Naive thymus-derived CD4-positive, alpha-beta T cell (primary cell): Measurements from ENCODE around the gene ABCA1. TPM values are rescaled to one million over a fixed set of nuclear protein-coding genes. Genes with fewer than 3 reads are reported as not detected.
A peak's percentile ranks its signal among the peaks of the same experiment; 100 is the strongest.

Experiments
- ATAC-seq: fragments of 150-1000 bp; cut with Tn5 transposase; 2 replicates; pipeline ENCODE4 v1.10.0; 2021; ENCODE audit warnings: mild to moderate bottlenecking, moderate library complexity
- CTCF ChIA-PET: fragments of 350-600 bp; sonication (Branson Sonifier 250); formaldehyde crosslinking; loops from one replicate; lab custom pipeline; 2021; ENCODE audit warnings: antibody characterized with exemption; lab: Charles Lee
- POLR2A ChIA-PET: fragments of 350-600 bp; sonication (Branson Sonifier 250); formaldehyde crosslinking; loops from one replicate; lab custom pipeline; 2021; ENCODE audit warnings: antibody characterized with exemption, inconsistent platforms; lab: Charles Lee
- DNase-seq, 9 donors: peaks; one replicate each; pipeline versions ENCODE4 v3.0.0 to v3.0.0-alpha.2; 2020 to 2022; ENCODE audit warnings: mixed read lengths in 1 of 9
- H3K27ac ChIP-seq: one replicate; pipeline ENCODE4 v1.7.0; 2013; ENCODE audit warnings: mild to moderate bottlenecking, low read depth, low read length, moderate library complexity
- H3K27me3 ChIP-seq, 2 donors: one replicate each; pipeline ENCODE4 v1.7.0; 2013; ENCODE audit warnings: low read length in 2 of 2, mild to moderate bottlenecking in 2 of 2, moderate library complexity in 2 of 2; ENCODE audit not compliant: control insufficient read depth in 2 of 2, insufficient read depth in 2 of 2
- H3K36me3 ChIP-seq, 3 experiments: 1 replicate in 2 of 3; 2 replicates in 1 of 3; pipeline ENCODE4 v1.7.0; 2013; ENCODE audit warnings: low read length in 3 of 3, mild to moderate bottlenecking in 3 of 3, moderate library complexity in 1 of 3; ENCODE audit not compliant: insufficient read depth in 3 of 3, control insufficient read depth in 2 of 3
- H3K4me1 ChIP-seq, 2 donors: one replicate each; pipeline ENCODE4 v1.7.0; 2013; ENCODE audit warnings: low read length in 2 of 2, mild to moderate bottlenecking in 2 of 2, moderate library complexity in 1 of 2; ENCODE audit not compliant: control insufficient read depth in 2 of 2, insufficient read depth in 2 of 2
- H3K4me3 ChIP-seq: 2 replicates; pipeline ENCODE4 v1.7.0; 2013; ENCODE audit warnings: mild to moderate bottlenecking, low read length
- H3K9me3 ChIP-seq, 3 experiments: 1 replicate in 2 of 3; 2 replicates in 1 of 3; pipeline ENCODE4 v1.7.0; 2013; ENCODE audit warnings: low read length in 3 of 3; ENCODE audit not compliant: control insufficient read depth in 2 of 3
- H3K27ac Mint-ChIP-seq, 9 donors: one replicate each; pipeline ENCODE4 v1.8.0; 2020 to 2022; ENCODE audit warnings: mixed read lengths in 9 of 9, mild to moderate bottlenecking in 8 of 9, moderate library complexity in 5 of 9, inconsistent platforms in 2 of 9
- H3K27me3 Mint-ChIP-seq, 5 donors: one replicate each; pipeline ENCODE4 v1.8.0; 2021 to 2022; ENCODE audit warnings: mixed read lengths in 5 of 5, mild to moderate bottlenecking in 1 of 5
- H3K36me3 Mint-ChIP-seq, 5 donors: one replicate each; pipeline ENCODE4 v1.8.0; 2020 to 2022; ENCODE audit warnings: mixed read lengths in 5 of 5, mild to moderate bottlenecking in 3 of 5, inconsistent platforms in 1 of 5
- H3K4me1 Mint-ChIP-seq, 7 donors: one replicate each; pipeline ENCODE4 v1.8.0; 2020 to 2022; ENCODE audit warnings: mixed read lengths in 7 of 7, mild to moderate bottlenecking in 3 of 7, inconsistent platforms in 1 of 7
- H3K4me3 Mint-ChIP-seq, 10 donors: one replicate each; pipeline ENCODE4 v1.8.0; 2020 to 2022; ENCODE audit warnings: mild to moderate bottlenecking in 10 of 10, mixed read lengths in 10 of 10, moderate library complexity in 6 of 10, inconsistent platforms in 2 of 10
- H3K9me3 Mint-ChIP-seq, 11 donors: one replicate each; pipeline ENCODE4 v1.8.0; 2020 to 2022; ENCODE audit warnings: mixed read lengths in 11 of 11, mild to moderate bottlenecking in 4 of 11, inconsistent platforms in 1 of 11, moderate library complexity in 1 of 11
- intact Hi-C, 2 donors: fragments of 100-400 bp; cut with micrococcal nuclease; formaldehyde crosslinking; loops; one replicate each; pipeline ENCODE4 v1.15.1; 2023
- polyA plus RNA-seq, 2 donors: library from polyadenylated mRNA; unstranded; fragments of 300-500 nt; fragmentation: Illumina TruSeq; gene quantifications; one replicate each; pipeline ENCODE4 v1.2.3, GENCODE V29; 2021
- total RNA-seq, 6 experiments: library from RNA in 5 of 6; stranded (reverse) in 5 of 6; gene quantifications; 1 replicate in 5 of 6; 2 replicates in 1 of 6; pipeline ENCODE4 v1.2.3 and lab custom pipeline; 2021 to 2026

Gene ABCA1
- total and polyA plus RNA-seq, 7 experiments from 2014 or later = 0.25 to 19.4 (median 1.0) TPM

GRCh38 chr9:104972242-104972866 lies 44.4 kb upstream of the ABCA1 start:
- intact Hi-C loops = no loop called here
- peaks cover 0 to 5% of the 10 kb centered on the region in 2 donors for H3K27me3 ChIP-seq
- H3K4me3 ChIP-seq = no peak overlapping the region
- DNase-seq = no peak
- H3K9me3 Mint-ChIP-seq = no peaks in the 10 kb centered on the region
- CTCF ChIA-PET = interaction anchor here (0.6 kb wide), 1 partner anchor 20 kb away, joined by 3 read pairs; no protein-coding TSS in a partner anchor
- H3K27me3 Mint-ChIP-seq = peaks cover 0 to 31% (median 0%) of the 10 kb centered on the region in 5 donors
- H3K27ac ChIP-seq = no peak overlapping the region
- H3K4me1 ChIP-seq = peaks cover 0 to 6% of the 10 kb centered on the region in 2 donors
- peaks cover 15 to 42% (median 26%) of the 10 kb centered on the region in 7 donors for H3K4me1 Mint-ChIP-seq
- H3K9me3 ChIP-seq = no peaks in the 10 kb centered on the region
- H3K36me3 Mint-ChIP-seq = no peaks in the 10 kb centered on the region
- no peak overlapping the region for H3K27ac Mint-ChIP-seq
- no peak for ATAC-seq
- POLR2A ChIA-PET = no interaction called here
- H3K4me3 Mint-ChIP-seq = no peak overlapping the region
- no peaks in the 10 kb centered on the region for H3K36me3 ChIP-seq

GRCh38 chr9:104971511-104971910 lies 43.6 kb upstream of the ABCA1 start:
- Mint-ChIP-seq H3K9me3 (no peaks in the 10 kb centered on the region), H3K4me1 (peaks cover 15 to 37% (median 26%) of the 10 kb centered on the region in 7 donors), H3K4me3 (no peak overlapping the region), H3K27ac (peak overlapping the region in 2 of 9 donors; percentile 5 to 9), H3K36me3 (no peaks in the 10 kb centered on the region), H3K27me3 (peaks cover 0 to 34% (median 0%) of the 10 kb centered on the region in 5 donors)
- Histone ChIP-seq H3K27me3 (peaks cover 0 to 5% of the 10 kb centered on the region in 2 donors), H3K9me3 (no peaks in the 10 kb centered on the region), H3K4me3 (no peak overlapping the region), H3K36me3 (no peaks in the 10 kb centered on the region), H3K4me1 (peaks cover 0 to 6% of the 10 kb centered on the region in 2 donors), H3K27ac (no peak overlapping the region)
- no peak for ATAC-seq
- intact Hi-C loops = no loop called here
- DNase-seq = no peak
- ChIA-PET CTCF (no interaction called here), POLR2A (no interaction called here)

GRCh38 chr9:104970271-104970987 lies 42.5 kb upstream of the ABCA1 start:
- intact Hi-C loops = no loop called here
- H3K27ac Mint-ChIP-seq = peak overlapping the region in 1 of 9 donors; percentile 36
- H3K4me1 Mint-ChIP-seq = peaks cover 15 to 37% (median 26%) of the 10 kb centered on the region in 7 donors
- no peak for DNase-seq
- Histone ChIP-seq H3K9me3 (no peaks in the 10 kb centered on the region), H3K27ac (no peak overlapping the region), H3K4me3 (no peak overlapping the region), H3K27me3 (peaks cover 0 to 5% of the 10 kb centered on the region in 2 donors), H3K36me3 (no peaks in the 10 kb centered on the region), H3K4me1 (peaks cover 0 to 6% of the 10 kb centered on the region in 2 donors)
- no peak overlapping the region for H3K4me3 Mint-ChIP-seq
- ChIA-PET CTCF (no interaction called here), POLR2A (interaction anchor here (0.6 kb wide), 1 partner anchor 10 kb away, joined by 3 read pairs; no protein-coding TSS in a partner anchor)
- ATAC-seq = no peak
- H3K36me3 Mint-ChIP-seq = no peaks in the 10 kb centered on the region
- no peaks in the 10 kb centered on the region for H3K9me3 Mint-ChIP-seq
- H3K27me3 Mint-ChIP-seq = peaks cover 0 to 34% (median 0%) of the 10 kb centered on the region in 5 donors

- ChIA-PET POLR2A (no interaction called here), CTCF (no interaction called here)
- H3K4me3 ChIP-seq = no peak overlapping the region
- Mint-ChIP-seq H3K9me3 (no peaks in the 10 kb centered on the region), H3K36me3 (no peaks in the 10 kb centered on the region), H3K27ac (peak overlapping the region in 6 of 9 donors; percentile 1 to 92 (median 72)), H3K4me1 (peaks cover 12 to 32% (median 21%) of the 10 kb centered on the region in 7 donors), H3K4me3 (peak overlapping the region; percentile 82 to 96 (median 94)), H3K27me3 (peaks cover 0 to 31% (median 0%) of the 10 kb centered on the region in 5 donors)
- H3K27me3 ChIP-seq = peaks cover 0 to 5% of the 10 kb centered on the region in 2 donors
- H3K27ac ChIP-seq = no peak overlapping the region
- H3K9me3 ChIP-seq = no peaks in the 10 kb centered on the region
- ATAC-seq = no peak
- intact Hi-C loops = loop anchor here (2.0 to 10.0 kb wide), 9 partner anchors 188 to 874 kb away; partner anchors contain the start of genes SLC44A1 (in 2 of the 2), TMEM38B (in 2 of the 2), FKTN (in 1 of the 2) and NIPSNAP3A (in 1 of the 2)
- no peaks in the 10 kb centered on the region for H3K36me3 ChIP-seq
- peaks cover 0 to 6% of the 10 kb centered on the region in 2 donors for H3K4me1 ChIP-seq
- DNase-seq = no peak
Observed at GRCh38 chr9:104969116-104969515, 41.2 kb upstream of the ABCA1 start.

GRCh38 chr9:104968025-104968982 lies 40.3 kb upstream of the ABCA1 start:
- H3K27ac Mint-ChIP-seq = peak overlapping the region; percentile 64 to 92 (median 86)
- Histone ChIP-seq H3K4me1 (peaks cover 0 to 6% of the 10 kb centered on the region in 2 donors), H3K27ac (peak overlapping the region; percentile 69), H3K9me3 (no peaks in the 10 kb centered on the region), H3K4me3 (peak overlapping the region; percentile 85), H3K36me3 (no peaks in the 10 kb centered on the region), H3K27me3 (peaks cover 0 to 4% of the 10 kb centered on the region in 2 donors)
- intact Hi-C loops = loop anchor here (1.0 to 10.0 kb wide), 13 partner anchors 23 to 874 kb away; partner anchors contain the start of genes ABCA1 (in 2 of the 2), NIPSNAP3A (in 2 of the 2), SLC44A1 (in 2 of the 2) and TMEM38B (in 2 of the 2)
- ChIA-PET CTCF (no interaction called here), POLR2A (interaction anchor here (0.6 kb wide), 1 partner anchor 185 kb away, joined by 3 read pairs; no protein-coding TSS in a partner anchor)
- H3K4me1 Mint-ChIP-seq = peaks cover 12 to 25% (median 17%) of the 10 kb centered on the region in 7 donors
- H3K27me3 Mint-ChIP-seq = peaks cover 0 to 30% (median 0%) of the 10 kb centered on the region in 5 donors
- H3K36me3 Mint-ChIP-seq = no peaks in the 10 kb centered on the region
- H3K9me3 Mint-ChIP-seq = no peaks in the 10 kb centered on the region
- ATAC-seq = peak; percentile 99
- H3K4me3 Mint-ChIP-seq = peak overlapping the region; percentile 82 to 96 (median 94)
- DNase-seq = peak; percentile 80 to 95 (median 91)
